Measurements from ENCODE around the gene INHBC.

DNA sequence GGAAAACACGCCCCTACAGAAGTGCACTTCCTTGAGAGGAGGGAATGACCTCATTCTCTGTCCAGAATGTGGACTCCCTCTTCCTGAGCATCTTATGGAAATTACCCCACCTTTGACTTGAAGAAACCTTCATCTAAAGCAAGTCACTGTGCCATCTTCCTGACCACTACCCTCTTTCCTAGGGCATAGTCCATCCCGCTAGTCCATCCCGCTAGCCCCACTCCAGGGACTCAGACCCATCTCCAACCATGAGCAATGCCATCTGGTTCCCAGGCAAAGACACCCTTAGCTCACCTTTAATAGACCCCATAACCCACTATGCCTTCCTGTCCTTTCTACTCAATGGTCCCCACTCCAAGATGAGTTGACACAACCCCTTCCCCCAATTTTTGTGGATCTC is 15.5 kb downstream of the INHBC start:
- TF ChIP-seq POLR2A (IDR thresholded peaks at IDR 0.05) (no peak), POLR2AphosphoS5 (IDR thresholded peaks at IDR 0.05) (no peak)
- TF ChIP-seq, protein P1, sequence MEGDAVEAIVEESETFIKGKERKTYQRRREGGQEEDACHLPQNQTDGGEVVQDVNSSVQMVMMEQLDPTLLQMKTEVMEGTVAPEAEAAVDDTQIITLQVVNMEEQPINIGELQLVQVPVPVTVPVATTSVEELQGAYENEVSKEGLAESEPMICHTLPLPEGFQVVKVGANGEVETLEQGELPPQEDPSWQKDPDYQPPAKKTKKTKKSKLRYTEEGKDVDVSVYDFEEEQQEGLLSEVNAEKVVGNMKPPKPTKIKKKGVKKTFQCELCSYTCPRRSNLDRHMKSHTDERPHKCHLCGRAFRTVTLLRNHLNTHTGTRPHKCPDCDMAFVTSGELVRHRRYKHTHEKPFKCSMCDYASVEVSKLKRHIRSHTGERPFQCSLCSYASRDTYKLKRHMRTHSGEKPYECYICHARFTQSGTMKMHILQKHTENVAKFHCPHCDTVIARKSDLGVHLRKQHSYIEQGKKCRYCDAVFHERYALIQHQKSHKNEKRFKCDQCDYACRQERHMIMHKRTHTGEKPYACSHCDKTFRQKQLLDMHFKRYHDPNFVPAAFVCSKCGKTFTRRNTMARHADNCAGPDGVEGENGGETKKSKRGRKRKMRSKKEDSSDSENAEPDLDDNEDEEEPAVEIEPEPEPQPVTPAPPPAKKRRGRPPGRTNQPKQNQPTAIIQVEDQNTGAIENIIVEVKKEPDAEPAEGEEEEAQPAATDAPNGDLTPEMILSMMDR (IDR thresholded peaks at IDR 0.05) = no peak
